Breast epithelium (tissue), 3 donors: ENCODE results near the gene SIVA1.

Experiments used
- CTCF ChIP-seq, 3 donors: fragments of 450-650 bp; IDR thresholded peaks; one replicate each; pipeline ENCODE4 v1.5.1; 2016 to 2017; ENCODE audit warnings: antibody characterized with exemption in 3 of 3, mild to moderate bottlenecking in 3 of 3, moderate library complexity in 3 of 3
- POLR2A ChIP-seq: fragments of 450-650 bp; IDR thresholded peaks from one replicate; pipeline ENCODE4 v1.6.1; 2016; ENCODE audit warnings: antibody characterized with exemption, mild to moderate bottlenecking, moderate library complexity
- POLR2AphosphoS5 ChIP-seq, 3 donors: sonication (generic); formaldehyde crosslinking; IDR thresholded peaks; one replicate each; pipeline ENCODE4 v1.6.1; 2017; ENCODE audit warnings: antibody characterized with exemption in 3 of 3

GRCh38 chr14:104775073-104775489 is 22.1 kb downstream of the SIVA1 start:
- TF ChIP-seq CTCF (IDR thresholded peaks at IDR 0.05), result no peak
- TF ChIP-seq POLR2A, result no peak
- TF ChIP-seq POLR2AphosphoS5 (IDR thresholded peaks at IDR 0.05), result no peak
